IMR-90 (cell line): ENCODE results near the gene IKZF4. TPM values are rescaled to one million over a fixed set of nuclear protein-coding genes. Genes with fewer than 3 reads are reported as not detected.

Experiments
- ATAC-seq: fragments of 200-7000 bp; cut with Tn5 transposase; 2 replicates; pipeline ENCODE4 v1.9.1; 2020; ENCODE audit warnings: low read depth, mild to moderate bottlenecking, moderate library complexity
- BruUV-seq: library from RNA; stranded (reverse); fragments of 400-500 nt; replicated peaks from 2 replicates; lab custom pipeline; 2021; lab: Mats Ljungman, UMichigan
- CTCF ChIA-PET: fragments of 300-600 bp; formaldehyde crosslinking; extraction: SDS; loops from one replicate; lab custom pipeline; 2021; ENCODE audit warnings: antibody characterized with exemption; lab: Yijun Ruan, JAX
- POLR2A ChIA-PET: fragments of 300-600 bp; sonication (Branson Sonifier 250); formaldehyde crosslinking; loops from one replicate; lab custom pipeline; 2022; ENCODE audit warnings: antibody characterized with exemption; ENCODE audit not compliant: unreplicated experiment; lab: Charles Lee
- DNase-seq: peaks from one replicate; pipeline ENCODE4 v3.0.0; 2013
- H2AFZ ChIP-seq: replicated peaks from 2 replicates; pipeline ENCODE3; 2013; ENCODE audit warnings: low read length, mild to moderate bottlenecking; ENCODE audit not compliant: poor library complexity
- H2AK5ac ChIP-seq: 2 replicates; pipeline ENCODE4 v1.6.1; 2013; ENCODE audit warnings: low read depth, low read length, inconsistent platforms
- H2AK9ac ChIP-seq: replicated peaks from 2 replicates; pipeline ENCODE3; 2013; ENCODE audit warnings: mild to moderate bottlenecking, low read depth, low read length, moderate library complexity; ENCODE audit not compliant: poor library complexity
- H2BK120ac ChIP-seq: 2 replicates; pipeline ENCODE4 v1.6.1; 2013; ENCODE audit warnings: low read depth, low read length, inconsistent platforms
- H2BK15ac ChIP-seq: 3 replicates; pipeline ENCODE4 v1.6.1; 2013; ENCODE audit warnings: low read depth, low read length, inconsistent platforms
- H2BK20ac ChIP-seq: 2 replicates; pipeline ENCODE4 v1.6.1; 2013; ENCODE audit warnings: low read depth, mild to moderate bottlenecking, inconsistent platforms, low read length, moderate library complexity
- H2BK5ac ChIP-seq: 2 replicates; pipeline ENCODE4 v1.6.1; 2013; ENCODE audit warnings: mild to moderate bottlenecking, low read depth, low read length, inconsistent platforms; ENCODE audit not compliant: poor library complexity, severe bottlenecking
- H3K14ac ChIP-seq: replicated peaks from 2 replicates; pipeline ENCODE4 v1.6.1; 2013; ENCODE audit warnings: low read depth, low read length, inconsistent platforms
- H3K18ac ChIP-seq: 2 replicates; pipeline ENCODE4 v1.6.1; 2013; ENCODE audit warnings: low read depth, low read length, control low read depth
- H3K23ac ChIP-seq: 2 replicates; pipeline ENCODE4 v1.6.1; 2013; ENCODE audit warnings: low read depth, low read length, inconsistent platforms
- H3K27ac ChIP-seq: 2 replicates; pipeline ENCODE4 v1.5.1; 2013; ENCODE audit warnings: mild to moderate bottlenecking, control low read depth, low read length; ENCODE audit not compliant: insufficient read depth
- H3K27me3 ChIP-seq: 2 replicates; pipeline ENCODE4 v1.6.1; 2013; ENCODE audit warnings: low read length; ENCODE audit not compliant: control insufficient read depth, insufficient read depth
- H3K36me3 ChIP-seq: 2 replicates; pipeline ENCODE4 v1.6.1; 2013; ENCODE audit warnings: low read length, mixed read lengths; ENCODE audit not compliant: control insufficient read depth, insufficient read depth
- H3K4ac ChIP-seq: 2 replicates; pipeline ENCODE4 v1.6.1; 2013; ENCODE audit warnings: low read depth, low read length, inconsistent platforms
- H3K4me1 ChIP-seq: 2 replicates; pipeline ENCODE4 v1.6.1; 2013; ENCODE audit warnings: low read length, mixed read lengths; ENCODE audit not compliant: control insufficient read depth, insufficient read depth
- H3K4me2 ChIP-seq: 2 replicates; pipeline ENCODE4 v1.6.1; 2013; ENCODE audit warnings: low read depth, mild to moderate bottlenecking, control low read depth, low read length, moderate library complexity
- H3K4me3 ChIP-seq: 2 replicates; pipeline ENCODE4 v1.5.1; 2013; ENCODE audit warnings: low read depth, mild to moderate bottlenecking, control low read depth, low read length, moderate library complexity; ENCODE audit not compliant: insufficient read depth
- H3K56ac ChIP-seq: 2 replicates; pipeline ENCODE4 v1.6.1; 2013; ENCODE audit warnings: low read length, inconsistent platforms; ENCODE audit not compliant: insufficient read depth; ENCODE audit errors: extremely low read depth
- H3K79me1 ChIP-seq, 2 experiments: 2 replicates each; pipeline ENCODE4 v1.6.1; 2013; ENCODE audit warnings: low read length in 2 of 2, inconsistent platforms in 1 of 2, low read depth in 1 of 2
- H3K9ac ChIP-seq: 2 replicates; pipeline ENCODE4 v1.6.1; 2013; ENCODE audit warnings: low read depth, low read length, control low read depth
- H3K9me1 ChIP-seq: 2 replicates; pipeline ENCODE4 v1.6.1; 2013; ENCODE audit warnings: low read length, inconsistent platforms; ENCODE audit not compliant: insufficient read depth
- H3K9me3 ChIP-seq: 2 replicates; pipeline ENCODE4 v1.6.1; 2013; ENCODE audit warnings: low read length; ENCODE audit not compliant: control insufficient read depth, insufficient read depth
- H4K20me1 ChIP-seq: 2 replicates; pipeline ENCODE4 v1.6.1; 2013; ENCODE audit warnings: low read length, inconsistent platforms; ENCODE audit not compliant: insufficient read depth
- H4K5ac ChIP-seq: 2 replicates; pipeline ENCODE4 v1.6.1; 2013; ENCODE audit warnings: mild to moderate bottlenecking, low read depth, low read length, control low read depth
- H4K8ac ChIP-seq, 2 experiments: 2 replicates each; pipeline ENCODE4 v1.6.1; 2013; ENCODE audit warnings: low read depth in 2 of 2, low read length in 2 of 2, control low read depth in 1 of 2, inconsistent platforms in 1 of 2
- H4K91ac ChIP-seq: 2 replicates; pipeline ENCODE4 v1.6.1; 2013; ENCODE audit warnings: low read depth, low read length, inconsistent platforms; ENCODE audit not compliant: insufficient read depth
- RAD21 ChIP-seq: IDR thresholded peaks from 2 replicates; pipeline ENCODE4 v1.6.1; 2012; ENCODE audit warnings: low read length, improper control_type of control experiment
- WGBS, 2 experiments: methylation state at CpG; one replicate each; pipeline versions ENCODE4 v1.1.5 to v1.1.7; 2013; ENCODE audit warnings: missing lambda C conversion rate in 2 of 2; ENCODE audit not compliant: insufficient read length in 1 of 2; ENCODE audit errors: extremely low coverage in 2 of 2; 5-methylcytosine and 5-hydroxymethylcytosine counted together
- dilution Hi-C: fragments of 300-500 bp; cut with HindIII; formaldehyde crosslinking; loops from one replicate; pipeline ENCODE4 v1.14.3; 2018; ENCODE audit warnings: low sequenced_read_pairs; ENCODE audit not compliant: unreplicated experiment
- in situ Hi-C: fragments of 300-500 bp; cut with MboI; formaldehyde crosslinking; loops from 3 replicates; pipeline ENCODE4 v1.14.3; 2019; ENCODE audit warnings: low sequenced_read_pairs, inconsistent platforms, mixed read lengths
- intact Hi-C: fragments of 100-400 bp; cut with micrococcal nuclease; formaldehyde crosslinking; loops from 2 replicates; pipeline ENCODE4 v1.10.0; 2022
- polyA plus RNA-seq, 3 experiments: library from polyadenylated mRNA; depleted of rRNA; stranded (reverse); fragments of >200 nt; gene quantifications; 2 replicates each; pipeline ENCODE4 v1.2.3, GENCODE V29; 2012; ENCODE audit warnings: low replicate concordance in 1 of 3
- total RNA-seq: library from RNA; depleted of rRNA; stranded (reverse); fragments of >200 nt; gene quantifications from 2 replicates; pipeline ENCODE4 v1.2.3, GENCODE V29; 2012
- TF ChIP-seq, protein P1 (sequence below): conservative IDR thresholded peaks from 2 replicates; pipeline ENCODE4 v1.5.1; 2012; ENCODE audit warnings: mild to moderate bottlenecking, low read depth, low read length, improper control_type of control experiment

Gene IKZF4
- total and polyA plus RNA-seq, 2 of the 4 experiments (the other 2 are of a cell fraction) = 1.8 to 7.1 TPM

DNA sequence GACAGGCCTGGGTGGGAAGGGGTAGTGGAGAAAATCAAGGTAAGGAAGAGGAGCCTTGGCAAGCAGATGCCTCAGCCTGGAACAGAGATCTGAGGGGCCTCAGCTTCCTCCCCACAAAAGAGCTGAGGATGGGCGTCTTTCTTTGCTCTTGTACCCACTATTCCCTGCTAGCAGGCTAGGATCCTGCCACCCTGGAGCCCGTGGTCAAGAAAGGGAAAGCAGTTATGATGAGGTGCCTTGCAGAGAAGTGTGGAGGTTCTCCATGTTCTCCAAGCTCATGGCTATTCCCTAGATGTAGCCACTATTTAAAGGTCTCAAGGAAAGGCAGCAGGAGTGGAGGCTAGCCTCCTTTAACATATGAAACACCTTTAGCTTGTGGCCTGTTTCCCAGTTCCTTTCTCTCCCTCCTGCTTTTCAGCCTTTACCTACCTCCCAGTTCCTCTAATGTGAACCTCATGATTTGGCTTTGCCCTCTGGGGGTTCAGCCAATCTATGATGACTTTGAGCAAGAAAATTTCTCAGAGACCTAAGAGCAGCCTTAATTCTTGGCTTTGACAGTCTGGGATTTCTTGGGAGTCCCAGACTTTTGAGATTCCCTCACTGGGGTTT, 1.1 kb downstream of the IKZF4 start:
- Histone ChIP-seq H3K79me1 (peaks cover 0 to 15% of the 10 kb centered on the region in 2 experiments; a peak in 3 of 4 replicates), H2AK9ac (peak overlapping the region; percentile 97), H3K36me3 (peaks cover 17% of the 10 kb centered on the region; the same call in 1 of the 2 replicates), H2BK120ac (no peak overlapping the region), H3K18ac (peak overlapping the region; percentile 22; the same call in 1 of the 2 replicates), H3K4me3 (peak overlapping the region; percentile 26), H2BK20ac (no peak overlapping the region), H3K4me1 (peaks cover 17% of the 10 kb centered on the region), H4K20me1 (no peaks in the 10 kb centered on the region), H3K9me1 (peaks cover 8% of the 10 kb centered on the region; the same call in 1 of the 2 replicates), H2BK5ac (no peak overlapping the region), H2AFZ (peak overlapping the region; percentile 97), H3K27ac (peak overlapping the region; percentile 70; the same call in 1 of the 2 replicates), H4K8ac (peak overlapping the region; percentile 94 to 99), H4K91ac (peak overlapping the region; percentile 79), H2AK5ac (peak overlapping the region; percentile 94; the same call in 1 of the 2 replicates), H3K27me3 (no peaks in the 10 kb centered on the region), H3K9me3 (no peaks in the 10 kb centered on the region), H2BK15ac (no peak overlapping the region), H3K23ac (peak overlapping the region; percentile 94), H3K9ac (peak overlapping the region; percentile 85), H3K14ac (peak overlapping the region; percentile 90), H3K56ac (no peak overlapping the region), H3K4ac (peak overlapping the region; percentile 89), H4K5ac (peak overlapping the region; percentile 65), H3K4me2 (peak overlapping the region; percentile 74)
- peak; percentile 5; the same call in 1 of the 2 replicates for ATAC-seq
- dilution Hi-C loops (no loop called here), intact Hi-C loops (loop anchor here (1.0 kb wide), 1 partner anchor 7 kb away; no protein-coding TSS in a partner anchor), in situ Hi-C loops (no loop called here)
- CTCF ChIA-PET = interaction anchor here (1.1 kb wide), 1 partner anchor 8 kb away, joined by 3 read pairs; no protein-coding TSS in a partner anchor
- WGBS, 2 experiments = no CpG with 5 or more reads among the region's 2 CpGs
- TF ChIP-seq, protein P1, sequence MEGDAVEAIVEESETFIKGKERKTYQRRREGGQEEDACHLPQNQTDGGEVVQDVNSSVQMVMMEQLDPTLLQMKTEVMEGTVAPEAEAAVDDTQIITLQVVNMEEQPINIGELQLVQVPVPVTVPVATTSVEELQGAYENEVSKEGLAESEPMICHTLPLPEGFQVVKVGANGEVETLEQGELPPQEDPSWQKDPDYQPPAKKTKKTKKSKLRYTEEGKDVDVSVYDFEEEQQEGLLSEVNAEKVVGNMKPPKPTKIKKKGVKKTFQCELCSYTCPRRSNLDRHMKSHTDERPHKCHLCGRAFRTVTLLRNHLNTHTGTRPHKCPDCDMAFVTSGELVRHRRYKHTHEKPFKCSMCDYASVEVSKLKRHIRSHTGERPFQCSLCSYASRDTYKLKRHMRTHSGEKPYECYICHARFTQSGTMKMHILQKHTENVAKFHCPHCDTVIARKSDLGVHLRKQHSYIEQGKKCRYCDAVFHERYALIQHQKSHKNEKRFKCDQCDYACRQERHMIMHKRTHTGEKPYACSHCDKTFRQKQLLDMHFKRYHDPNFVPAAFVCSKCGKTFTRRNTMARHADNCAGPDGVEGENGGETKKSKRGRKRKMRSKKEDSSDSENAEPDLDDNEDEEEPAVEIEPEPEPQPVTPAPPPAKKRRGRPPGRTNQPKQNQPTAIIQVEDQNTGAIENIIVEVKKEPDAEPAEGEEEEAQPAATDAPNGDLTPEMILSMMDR = 0 out of 2 replicates have a peak, but pooled peaks have one; percentile 3
- no peak for TF ChIP-seq RAD21
- POLR2A ChIA-PET = no interaction called here
- no peak for DNase-seq
- no TSS peak for BruUV-seq
